ENCODE results near the gene AKIRIN2.

DNA sequence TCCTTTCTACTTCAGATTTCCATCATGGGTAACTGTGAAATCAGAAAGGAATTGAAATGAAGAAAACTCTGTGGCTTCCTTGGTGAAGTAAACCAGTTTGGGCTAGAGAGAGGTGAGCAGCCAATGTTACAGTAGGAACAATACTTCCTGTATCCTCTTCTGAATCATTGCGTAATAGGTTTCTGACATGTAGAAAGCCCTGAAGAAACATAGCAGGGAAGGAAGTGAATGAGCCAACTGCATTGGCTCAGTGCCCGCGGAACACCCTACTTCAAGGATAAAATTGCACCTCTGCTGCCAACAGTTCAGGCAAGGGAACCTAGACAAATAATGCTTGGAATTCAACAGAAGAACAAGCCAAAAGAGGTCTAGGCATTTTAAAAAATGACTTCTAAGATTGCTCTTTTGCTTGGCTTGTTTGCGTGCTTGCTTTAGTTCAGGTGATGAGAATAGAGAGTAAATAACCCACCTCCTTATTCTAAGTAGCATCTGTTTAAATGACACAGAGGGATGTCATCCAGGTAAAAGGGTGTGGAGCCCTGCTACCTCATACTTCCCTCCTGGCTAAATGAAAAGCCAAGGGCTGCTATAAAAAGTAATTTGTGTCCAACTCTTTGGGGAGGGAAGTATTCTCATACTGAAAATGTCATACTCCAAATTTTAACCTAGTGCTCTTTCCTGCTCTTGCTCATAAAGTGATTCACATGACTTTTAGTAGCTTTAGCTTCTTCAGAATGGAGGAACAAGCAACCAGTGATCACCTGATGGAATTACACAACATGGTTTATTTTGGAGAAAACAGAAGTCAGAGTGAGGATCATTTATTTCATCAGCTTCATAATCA lies 30.0 kb upstream of the AKIRIN2 start:
- TF ChIP-seq, protein P1, sequence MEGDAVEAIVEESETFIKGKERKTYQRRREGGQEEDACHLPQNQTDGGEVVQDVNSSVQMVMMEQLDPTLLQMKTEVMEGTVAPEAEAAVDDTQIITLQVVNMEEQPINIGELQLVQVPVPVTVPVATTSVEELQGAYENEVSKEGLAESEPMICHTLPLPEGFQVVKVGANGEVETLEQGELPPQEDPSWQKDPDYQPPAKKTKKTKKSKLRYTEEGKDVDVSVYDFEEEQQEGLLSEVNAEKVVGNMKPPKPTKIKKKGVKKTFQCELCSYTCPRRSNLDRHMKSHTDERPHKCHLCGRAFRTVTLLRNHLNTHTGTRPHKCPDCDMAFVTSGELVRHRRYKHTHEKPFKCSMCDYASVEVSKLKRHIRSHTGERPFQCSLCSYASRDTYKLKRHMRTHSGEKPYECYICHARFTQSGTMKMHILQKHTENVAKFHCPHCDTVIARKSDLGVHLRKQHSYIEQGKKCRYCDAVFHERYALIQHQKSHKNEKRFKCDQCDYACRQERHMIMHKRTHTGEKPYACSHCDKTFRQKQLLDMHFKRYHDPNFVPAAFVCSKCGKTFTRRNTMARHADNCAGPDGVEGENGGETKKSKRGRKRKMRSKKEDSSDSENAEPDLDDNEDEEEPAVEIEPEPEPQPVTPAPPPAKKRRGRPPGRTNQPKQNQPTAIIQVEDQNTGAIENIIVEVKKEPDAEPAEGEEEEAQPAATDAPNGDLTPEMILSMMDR (IDR thresholded peaks at IDR 0.05; ENCODE audit: insufficient read depth, low read depth, low read length) = no peak
- TF ChIP-seq EZH2 (IDR thresholded peaks at IDR 0.05; ENCODE audit: insufficient read depth, low read length) = no peak
